CD4-positive, alpha-beta T cell treated with Interleukin-10 for 1 hour (primary cell): ENCODE results near the gene RUNX2.

Source experiments
- DNase-seq: peaks from one replicate; pipeline ENCODE4 v3.0.0-alpha.2; 2020

Gene RUNX2

GRCh38 chr6:45436544-45437438 is 108.7 kb downstream of the RUNX2 start:
- no peak for DNase-seq

DNA sequence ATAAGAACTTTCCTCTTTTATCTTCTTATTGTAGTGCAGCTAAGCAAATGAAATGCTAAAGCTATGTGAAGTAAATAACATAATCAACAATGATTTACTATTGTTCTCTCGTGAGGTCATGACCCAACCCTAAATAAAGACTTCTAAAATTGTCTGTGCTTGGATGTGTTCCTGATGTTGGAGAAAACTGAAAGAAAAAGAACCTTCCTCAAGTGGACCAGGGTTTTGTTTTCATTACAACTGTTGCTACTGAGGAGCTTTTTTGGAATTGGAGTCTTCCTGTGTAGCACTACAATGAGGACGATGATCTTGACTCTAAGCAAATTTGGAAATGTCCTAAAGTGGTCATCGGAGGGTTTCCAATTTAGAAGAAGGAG is 109.3 kb downstream of the RUNX2 start:
- DNase-seq, result no peak

GRCh38 chr6:45438151-45438550 is 110.0 kb downstream of the RUNX2 start:
- DNase-seq, result no peak

DNA sequence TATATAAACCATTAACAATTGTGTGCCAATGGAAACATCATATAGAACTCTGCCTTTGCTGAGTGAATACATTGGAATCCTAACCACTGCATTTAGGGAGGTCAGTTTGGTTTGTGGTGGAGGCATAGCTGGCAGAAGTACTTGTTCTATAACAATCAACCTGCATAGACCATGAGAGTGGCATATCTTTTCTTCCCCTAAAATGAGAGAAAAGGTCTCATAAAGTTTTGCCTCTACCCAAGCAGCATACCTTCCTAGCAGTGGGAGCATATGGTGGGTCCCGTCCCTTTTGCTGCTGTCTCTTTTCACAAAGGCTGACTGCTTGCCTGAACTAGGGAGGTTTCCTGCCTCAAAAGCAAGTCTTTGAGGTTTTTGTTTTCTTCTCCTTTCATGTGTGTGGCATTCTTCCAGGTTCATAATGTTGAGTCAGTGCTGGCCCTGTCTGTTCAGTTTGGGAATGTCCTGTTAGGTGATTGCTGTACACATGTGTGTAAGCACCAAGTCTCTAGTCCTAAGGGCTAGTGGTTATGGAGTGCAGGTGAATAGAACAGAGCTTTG is 110.8 kb downstream of the RUNX2 start:
- no peak for DNase-seq

DNA sequence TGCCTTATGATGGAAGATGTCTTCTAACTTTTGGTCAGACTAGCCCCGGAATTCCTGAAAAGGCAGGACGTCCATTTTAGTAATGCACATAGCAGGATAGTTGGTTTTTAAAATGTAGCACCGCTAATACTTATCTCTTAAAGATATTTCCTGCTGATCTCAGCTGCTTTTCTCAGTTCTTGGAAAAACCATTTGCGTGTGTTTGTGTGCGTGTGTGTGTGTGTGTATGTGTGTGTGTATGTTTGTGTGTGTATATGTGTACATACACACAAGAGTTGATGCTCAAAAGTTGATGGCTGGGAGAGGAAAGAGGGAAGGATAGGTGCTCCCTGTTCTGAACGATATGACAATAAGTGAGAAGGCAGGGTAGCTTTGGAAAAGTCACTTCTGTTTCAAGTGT is 111.3 kb downstream of the RUNX2 start:
- DNase-seq, result no peak

- no peak for DNase-seq
Observed at GRCh38 chr6:45439861-45440388, 111.8 kb downstream of the RUNX2 start.

DNA sequence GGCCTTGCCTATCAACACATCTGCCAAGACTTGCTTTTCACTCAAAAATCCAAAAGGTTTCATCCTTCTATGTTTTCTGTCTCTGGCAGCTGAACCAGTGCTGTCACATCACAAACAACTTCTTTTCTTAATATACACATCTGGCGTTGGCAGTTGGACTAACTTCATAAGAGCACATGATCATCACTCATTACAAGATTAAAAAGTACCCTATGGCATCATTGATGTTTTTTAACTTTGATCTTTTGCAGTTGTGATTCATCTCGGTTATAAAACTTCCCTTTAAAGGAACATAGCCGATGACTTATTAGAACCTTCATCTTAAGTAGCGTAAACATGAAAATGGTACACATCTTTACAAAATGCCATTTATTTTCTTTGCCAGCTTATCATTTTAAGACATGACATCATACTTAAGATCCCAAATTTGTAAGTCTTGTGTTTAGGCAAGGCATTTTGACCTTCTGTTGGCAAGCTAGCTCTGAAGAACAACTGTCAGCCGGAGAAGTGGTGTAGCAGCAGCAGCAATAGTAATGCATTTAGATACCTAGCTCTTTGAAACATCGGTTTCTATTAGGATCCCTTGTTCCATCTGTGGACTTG is 113.8 kb downstream of the RUNX2 start:
- no peak for DNase-seq

DNA sequence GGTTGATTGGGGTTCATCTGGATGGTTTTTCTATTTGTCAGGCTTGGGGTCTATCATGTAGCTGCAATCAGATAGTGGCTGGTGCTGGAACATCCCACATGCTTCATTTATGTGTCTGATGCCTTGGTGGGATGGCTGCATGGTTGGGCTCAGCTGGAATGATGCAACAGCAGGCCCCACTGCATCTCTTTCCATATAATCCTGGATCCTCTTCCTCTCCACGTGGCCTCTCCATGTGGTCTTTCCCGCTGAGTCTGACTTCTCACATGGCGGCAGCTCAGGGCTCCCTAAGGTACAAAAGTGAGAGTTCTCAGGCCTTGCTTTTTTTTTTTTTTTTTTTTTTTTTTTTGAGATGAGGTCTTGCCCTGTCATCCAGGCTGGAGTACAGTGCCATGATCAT is 114.6 kb downstream of the RUNX2 start:
- no peak for DNase-seq

- DNase-seq, result no peak
Observed at GRCh38 chr6:45445364-45445748, 117.2 kb downstream of the RUNX2 start.

GRCh38 chr6:45445749-45446549 is 117.8 kb downstream of the RUNX2 start:
- no peak for DNase-seq

GRCh38 chr6:45447005-45447404 is 118.9 kb downstream of the RUNX2 start:
- DNase-seq, result no peak

GRCh38 chr6:45447716-45448115 is 119.6 kb downstream of the RUNX2 start:
- DNase-seq, result no peak

DNA sequence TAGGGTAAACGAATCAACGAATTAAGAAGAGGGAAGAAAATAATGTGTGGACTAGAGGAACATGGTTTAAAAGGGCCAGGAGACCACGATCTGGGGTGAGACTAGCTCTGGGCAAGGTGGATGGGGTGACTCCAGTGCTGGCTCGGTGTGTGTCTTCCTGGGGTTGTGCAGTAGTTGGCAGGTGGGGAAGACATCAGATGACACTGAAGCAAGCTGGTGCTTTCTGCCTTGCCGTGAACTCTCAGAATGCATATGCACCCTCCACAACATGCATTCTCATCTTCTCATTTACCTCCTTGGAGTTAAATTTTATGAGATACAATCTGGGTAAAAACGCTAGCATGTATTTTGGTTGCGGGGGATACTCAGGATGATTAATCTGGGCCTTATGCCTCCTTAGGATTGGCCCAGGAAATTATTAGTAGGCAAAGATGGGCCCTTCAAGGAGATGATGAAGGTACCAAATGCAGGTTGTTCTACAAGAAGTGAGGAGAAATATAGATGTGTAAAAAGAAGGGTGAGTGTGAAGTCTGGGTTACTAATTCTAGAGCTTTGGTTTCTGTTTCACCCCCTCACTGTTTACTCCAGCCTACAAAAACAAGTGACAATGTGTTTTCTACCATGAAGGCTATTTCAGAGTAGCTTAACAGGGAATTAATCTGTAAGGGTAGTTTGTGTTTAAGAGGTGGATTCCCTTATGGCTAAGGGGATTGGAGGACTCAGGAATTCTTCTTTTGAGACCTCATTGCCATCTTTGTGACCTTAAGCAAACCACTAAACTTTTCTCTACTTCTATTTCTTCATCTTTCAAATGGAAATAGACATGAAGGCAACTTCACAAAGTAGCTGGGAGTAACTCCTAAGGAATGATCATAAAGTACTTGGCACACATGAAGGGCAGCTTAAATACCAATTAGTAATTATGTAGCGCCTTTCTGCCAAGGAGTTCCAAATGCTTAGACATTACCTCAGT is 120.6 kb downstream of the RUNX2 start:
- no peak for DNase-seq

GRCh38 chr6:45450132-45450531 is 122.0 kb downstream of the RUNX2 start:
- DNase-seq, result no peak

DNA sequence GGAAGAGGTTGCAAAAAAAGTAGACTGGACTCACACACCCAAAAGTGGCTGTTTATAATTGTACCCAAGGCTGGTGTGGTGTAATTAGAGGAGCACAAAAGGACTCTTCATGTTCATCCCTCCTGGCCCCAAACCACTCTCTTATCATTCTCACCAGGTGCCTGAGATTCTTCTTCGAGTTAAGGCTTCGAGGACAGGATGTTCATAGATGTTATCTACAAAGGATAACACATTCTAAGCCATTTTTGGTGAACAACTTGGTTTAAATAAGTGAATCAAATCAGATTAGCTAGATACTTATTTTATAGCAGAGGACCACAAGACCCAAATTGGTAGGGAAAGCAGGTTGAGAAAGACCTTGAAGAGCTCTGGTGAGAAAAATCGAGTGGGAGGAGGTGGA is 122.7 kb downstream of the RUNX2 start:
- peak; percentile 46 for DNase-seq

DNA sequence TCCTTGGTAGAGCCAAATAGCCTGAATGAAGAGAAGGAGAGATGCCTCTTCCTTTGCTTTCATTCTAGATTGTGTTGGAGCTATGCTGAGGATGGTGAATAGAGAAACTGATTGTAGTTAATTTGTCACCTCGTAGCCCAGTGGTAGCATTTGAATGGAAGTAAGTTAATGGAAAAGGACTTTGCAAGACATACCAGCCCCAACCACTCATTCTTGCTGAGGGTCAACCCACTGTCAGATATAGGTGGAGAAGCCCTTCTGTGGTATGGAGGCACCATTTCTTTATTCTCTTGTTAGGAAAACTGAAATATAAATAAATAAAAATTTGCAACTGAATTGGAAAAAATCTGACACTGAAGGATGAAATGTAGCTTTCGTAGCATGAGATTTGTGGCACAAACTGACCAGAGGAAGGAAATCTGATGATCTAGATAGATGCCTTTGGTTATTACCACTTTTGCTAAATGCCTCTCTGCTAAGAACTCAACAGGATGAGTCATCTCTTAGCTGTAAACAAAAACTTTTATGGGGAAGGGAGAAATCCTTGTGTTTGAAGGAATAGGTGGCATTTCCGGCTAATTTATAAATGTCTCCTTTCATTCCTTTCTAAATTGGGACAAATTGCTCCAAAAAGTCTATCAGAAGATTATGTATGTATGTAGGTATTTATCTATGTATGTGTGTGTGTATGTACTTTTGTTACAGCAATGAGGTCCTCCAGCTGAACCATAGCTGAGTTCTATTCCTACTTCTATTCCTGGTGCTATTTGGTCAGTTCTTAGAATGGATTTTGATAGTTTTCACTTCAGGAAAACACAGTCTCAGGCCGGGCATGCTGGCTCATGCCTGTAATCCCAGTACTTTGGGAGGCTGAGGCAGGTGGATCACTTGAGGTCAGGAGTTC is 126.1 kb downstream of the RUNX2 start:
- DNase-seq, result no peak

DNA sequence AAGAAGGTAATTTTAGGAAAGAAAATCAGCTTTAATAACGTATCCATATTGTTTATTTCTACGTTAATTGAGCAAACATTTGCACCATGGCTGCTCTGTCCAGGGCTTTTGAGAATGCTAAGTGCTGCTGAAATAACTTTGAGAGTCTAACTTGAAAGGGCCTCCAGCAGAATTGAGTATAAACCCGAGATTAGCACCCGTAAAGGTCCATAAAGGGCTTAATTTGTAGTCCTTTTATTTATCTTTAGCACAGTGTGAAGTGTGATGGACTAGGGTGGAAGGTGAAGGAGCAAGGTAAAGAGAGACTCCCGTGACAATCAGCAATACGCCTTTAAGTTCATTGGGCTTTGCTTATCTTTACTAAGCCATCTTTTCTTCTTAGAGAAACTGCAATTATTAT is 127.3 kb downstream of the RUNX2 start:
- no peak for DNase-seq

- no peak for DNase-seq
Observed at GRCh38 chr6:45457141-45457540, 129.0 kb downstream of the RUNX2 start.

- DNase-seq, result no peak
Observed at GRCh38 chr6:45458672-45459071, 130.5 kb downstream of the RUNX2 start.

GRCh38 chr6:45460166-45460565 is 132.0 kb downstream of the RUNX2 start:
- no peak for DNase-seq

- DNase-seq, result no peak
Observed at GRCh38 chr6:45461486-45461885, 133.4 kb downstream of the RUNX2 start.
